Loucy (cell line): ENCODE results near the gene PCDHGB4.

Source experiments
- EZH2phosphoT487 ChIP-seq: fragments of 200-600 bp; IDR thresholded peaks from 2 replicates; pipeline ENCODE4 v1.6.1; 2018; ENCODE audit warnings: antibody characterized with exemption, mild to moderate bottlenecking, moderate library complexity, borderline replicate concordance
- TF ChIP-seq, protein P1 (sequence below): fragments of 200-600 bp; sonication (generic); conservative IDR thresholded peaks from 2 replicates; pipeline ENCODE4 v1.5.1; 2014; ENCODE audit warnings: mild to moderate bottlenecking, antibody characterized with exemption, low read length

DNA sequence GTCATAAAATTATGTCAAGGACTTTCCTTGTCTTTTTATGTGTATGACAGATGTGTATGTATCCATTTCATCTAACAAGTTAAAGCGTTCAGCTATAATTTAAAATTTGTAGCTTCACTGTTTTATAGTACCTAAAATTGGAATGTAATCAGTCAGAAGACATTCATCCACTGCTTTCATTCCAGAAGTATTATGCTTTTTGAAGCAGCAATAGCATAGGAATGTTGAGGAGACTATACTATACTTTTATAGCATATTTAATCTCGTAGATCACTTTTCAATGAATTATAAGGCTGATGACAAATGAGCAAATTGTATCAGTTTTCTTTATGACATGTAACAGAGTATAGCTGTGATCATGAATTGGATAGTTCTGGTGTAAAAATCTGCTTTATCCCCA, 49.7 kb downstream of the PCDHGB4 start:
- TF ChIP-seq, protein P1, sequence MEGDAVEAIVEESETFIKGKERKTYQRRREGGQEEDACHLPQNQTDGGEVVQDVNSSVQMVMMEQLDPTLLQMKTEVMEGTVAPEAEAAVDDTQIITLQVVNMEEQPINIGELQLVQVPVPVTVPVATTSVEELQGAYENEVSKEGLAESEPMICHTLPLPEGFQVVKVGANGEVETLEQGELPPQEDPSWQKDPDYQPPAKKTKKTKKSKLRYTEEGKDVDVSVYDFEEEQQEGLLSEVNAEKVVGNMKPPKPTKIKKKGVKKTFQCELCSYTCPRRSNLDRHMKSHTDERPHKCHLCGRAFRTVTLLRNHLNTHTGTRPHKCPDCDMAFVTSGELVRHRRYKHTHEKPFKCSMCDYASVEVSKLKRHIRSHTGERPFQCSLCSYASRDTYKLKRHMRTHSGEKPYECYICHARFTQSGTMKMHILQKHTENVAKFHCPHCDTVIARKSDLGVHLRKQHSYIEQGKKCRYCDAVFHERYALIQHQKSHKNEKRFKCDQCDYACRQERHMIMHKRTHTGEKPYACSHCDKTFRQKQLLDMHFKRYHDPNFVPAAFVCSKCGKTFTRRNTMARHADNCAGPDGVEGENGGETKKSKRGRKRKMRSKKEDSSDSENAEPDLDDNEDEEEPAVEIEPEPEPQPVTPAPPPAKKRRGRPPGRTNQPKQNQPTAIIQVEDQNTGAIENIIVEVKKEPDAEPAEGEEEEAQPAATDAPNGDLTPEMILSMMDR: no peak
- no peak for TF ChIP-seq EZH2phosphoT487
